ENCODE data around the gene SMYD3. TPM values are rescaled to one million over a fixed set of nuclear protein-coding genes. Genes with fewer than 3 reads are reported as not detected.

The SMYD3 gene
- polyA plus RNA-seq, 3 donors from 2014 or later = 48.4 to 57.5 (median 50.8) TPM

- Mint-ChIP-seq H3K27me3 (ENCODE audit: low read depth in 3 of 3) (peaks cover 0 to 5% (median 2%) of the 10 kb centered on the region in 3 donors), H3K36me3 (no peaks in the 10 kb centered on the region), H3K4me3 (no peak overlapping the region), H3K9me3 (no peaks in the 10 kb centered on the region), H3K27ac (no peak overlapping the region), H3K4me1 (peaks cover 0 to 2% of the 10 kb centered on the region in 2 donors)
- no peak for DNase-seq
Measured at GRCh38 chr1:245701631-245702030, 805.4 kb downstream of the SMYD3 start.

GRCh38 chr1:245700631-245701030 is 806.4 kb downstream of the SMYD3 start:
- H3K9me3 Mint-ChIP-seq = no peaks in the 10 kb centered on the region
- peaks cover 0 to 2% of the 10 kb centered on the region in 2 donors for H3K4me1 Mint-ChIP-seq
- H3K36me3 Mint-ChIP-seq = no peaks in the 10 kb centered on the region
- no peak overlapping the region for H3K4me3 Mint-ChIP-seq
- no peak overlapping the region for H3K27ac Mint-ChIP-seq
- peaks cover 0 to 5% (median 2%) of the 10 kb centered on the region in 3 donors for H3K27me3 Mint-ChIP-seq (ENCODE audit: low read depth in 3 of 3)
- no peak for DNase-seq

Other genes starting within 250 kb of the SMYD3 start
- gene TFB2M, start 59.0 kb upstream of the SMYD3 start, polyA plus RNA-seq = 10 to 100 TPM; 15.0 to 17.9 (median 15.6) TPM
- gene CNST, start 59.2 kb upstream of the SMYD3 start, polyA plus RNA-seq = 10 to 100 TPM; 21.8 to 30.0 (median 24.1) TPM
- gene SCCPDH, start 217.1 kb upstream of the SMYD3 start, polyA plus RNA-seq = 10 to 100 TPM; 21.0 to 35.6 (median 29.4) TPM